HG03060 (cell line): ENCODE data around the gene PTPRD.

Source experiments
- ATAC-seq: cut with Tn5 transposase; IDR thresholded peaks from one replicate; pipeline ENCODE4 v1.9.1; 2021; ENCODE audit warnings: low read depth, moderate number of reproducible peaks; ENCODE audit not compliant: unreplicated experiment

PTPRD gene

GRCh38 chr9:8600914-8601680 is 2011.7 kb downstream of the PTPRD start:
- no peak for ATAC-seq

- ATAC-seq, result no peak
Measured at GRCh38 chr9:8599937-8600336, 2012.9 kb downstream of the PTPRD start.

GRCh38 chr9:8589476-8589875 is 2023.3 kb downstream of the PTPRD start:
- ATAC-seq, result no peak

GRCh38 chr9:8585036-8585435 is 2027.8 kb downstream of the PTPRD start:
- ATAC-seq, result no peak

- ATAC-seq, result no peak
Measured at GRCh38 chr9:8579661-8580060, 2033.1 kb downstream of the PTPRD start.

GRCh38 chr9:8576741-8577140 is 2036.1 kb downstream of the PTPRD start:
- no peak for ATAC-seq

GRCh38 chr9:8574846-8575245 is 2038.0 kb downstream of the PTPRD start:
- ATAC-seq, result no peak

- no peak for ATAC-seq
Measured at GRCh38 chr9:8572209-8572608, 2040.6 kb downstream of the PTPRD start.

- ATAC-seq, result no peak
Measured at GRCh38 chr9:8571643-8572042, 2041.2 kb downstream of the PTPRD start.

GRCh38 chr9:8570776-8571175 is 2042.0 kb downstream of the PTPRD start:
- no peak for ATAC-seq

GRCh38 chr9:8569823-8570222 is 2043.0 kb downstream of the PTPRD start:
- no peak for ATAC-seq

- ATAC-seq, result no peak
Measured at GRCh38 chr9:8567963-8568579, 2044.7 kb downstream of the PTPRD start.

GRCh38 chr9:8564960-8565359 is 2047.8 kb downstream of the PTPRD start:
- no peak for ATAC-seq

- ATAC-seq, result no peak
Measured at GRCh38 chr9:8560560-8561525, 2052.0 kb downstream of the PTPRD start.

- ATAC-seq, result no peak
Measured at GRCh38 chr9:8558176-8558575, 2054.6 kb downstream of the PTPRD start.

GRCh38 chr9:8555762-8556500 is 2056.9 kb downstream of the PTPRD start:
- ATAC-seq, result no peak

GRCh38 chr9:8553444-8553843 is 2059.4 kb downstream of the PTPRD start:
- ATAC-seq, result no peak

- no peak for ATAC-seq
Measured at GRCh38 chr9:8552732-8553131, 2060.1 kb downstream of the PTPRD start.

GRCh38 chr9:8549214-8549613 is 2063.6 kb downstream of the PTPRD start:
- ATAC-seq, result no peak

GRCh38 chr9:8543219-8543618 is 2069.6 kb downstream of the PTPRD start:
- ATAC-seq, result no peak
